WERI-Rb-1 (cell line): ENCODE data around the gene SYNJ2.

ENCODE experiments used
- DNase-seq: peaks from one replicate; pipeline ENCODE4 v3.0.0-alpha.2; 2020
- H3K27ac ChIP-seq: fragments of 250-450 bp; sonication (Bioruptor Pico); 2 replicates; pipeline ENCODE4 v1.5.1; 2020; ENCODE audit warnings: mild to moderate bottlenecking, moderate library complexity
- H3K27me3 ChIP-seq: fragments of 250-450 bp; sonication (Bioruptor Pico); 2 replicates; pipeline ENCODE4 v1.5.1; 2021; ENCODE audit warnings: mild to moderate bottlenecking, low read depth, moderate library complexity; ENCODE audit not compliant: insufficient read depth, severe bottlenecking
- H3K36me3 ChIP-seq: fragments of 250-450 bp; sonication (Bioruptor Pico); 2 replicates; pipeline ENCODE4 v1.5.1; 2020; ENCODE audit warnings: mild to moderate bottlenecking, moderate library complexity
- H3K4me3 ChIP-seq: 2 replicates; pipeline ENCODE4 v1.5.1; 2011; ENCODE audit warnings: low read depth, mild to moderate bottlenecking, control low read depth, low read length
- H3K9me3 ChIP-seq: fragments of 250-450 bp; sonication (Bioruptor Pico); 2 replicates; pipeline ENCODE4 v1.5.1; 2021; ENCODE audit warnings: mild to moderate bottlenecking, moderate library complexity; ENCODE audit not compliant: severe bottlenecking
- TF ChIP-seq, protein P1 (sequence below): IDR thresholded peaks from 2 replicates; pipeline ENCODE4 v1.5.1; 2011; ENCODE audit warnings: low read depth, mild to moderate bottlenecking, control low read depth, inconsistent platforms, low read length

The SYNJ2 gene

DNA sequence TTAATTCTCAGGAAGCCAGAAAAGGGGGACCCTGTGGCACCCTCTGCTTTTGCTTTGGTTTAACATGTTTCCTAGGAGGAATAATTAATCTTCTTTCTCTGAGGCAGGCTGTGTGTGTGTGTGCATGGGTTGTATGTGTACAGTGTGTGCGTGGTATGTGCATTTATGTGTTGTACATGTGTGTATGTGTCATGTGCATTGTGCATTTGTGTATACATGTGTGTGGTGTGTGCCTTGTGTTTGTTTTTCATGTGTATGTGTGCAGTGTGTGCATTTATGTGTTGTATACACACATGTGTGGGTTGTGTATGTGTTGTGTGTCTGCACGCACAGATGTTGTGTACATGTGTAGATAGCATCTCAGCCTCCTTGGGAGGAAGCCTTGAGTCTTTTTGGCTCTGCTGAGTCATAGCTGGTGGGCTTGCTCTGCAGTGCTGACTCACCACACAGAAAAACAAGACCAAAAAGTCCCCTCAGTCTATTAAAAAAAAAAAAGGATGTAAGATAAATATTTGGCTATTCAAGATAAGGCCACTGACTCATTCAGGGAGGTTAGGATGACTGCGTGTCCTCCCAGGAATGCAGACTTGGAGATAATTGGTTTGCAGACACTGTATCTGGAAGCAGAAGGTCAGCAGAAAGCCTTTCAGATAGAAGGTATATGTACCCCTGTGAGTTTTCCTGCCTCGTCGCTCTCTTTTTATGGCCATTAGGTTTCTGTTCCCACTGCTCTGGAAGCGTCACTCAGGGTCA, 58.6 kb downstream of the SYNJ2 start:
- DNase-seq = no peak
- H3K36me3 ChIP-seq = peaks cover 9% of the 10 kb centered on the region
- no peaks in the 10 kb centered on the region for H3K27me3 ChIP-seq
- no peaks in the 10 kb centered on the region for H3K9me3 ChIP-seq
- H3K27ac ChIP-seq = no peak overlapping the region
- H3K4me3 ChIP-seq = no peak overlapping the region
- TF ChIP-seq, protein P1, sequence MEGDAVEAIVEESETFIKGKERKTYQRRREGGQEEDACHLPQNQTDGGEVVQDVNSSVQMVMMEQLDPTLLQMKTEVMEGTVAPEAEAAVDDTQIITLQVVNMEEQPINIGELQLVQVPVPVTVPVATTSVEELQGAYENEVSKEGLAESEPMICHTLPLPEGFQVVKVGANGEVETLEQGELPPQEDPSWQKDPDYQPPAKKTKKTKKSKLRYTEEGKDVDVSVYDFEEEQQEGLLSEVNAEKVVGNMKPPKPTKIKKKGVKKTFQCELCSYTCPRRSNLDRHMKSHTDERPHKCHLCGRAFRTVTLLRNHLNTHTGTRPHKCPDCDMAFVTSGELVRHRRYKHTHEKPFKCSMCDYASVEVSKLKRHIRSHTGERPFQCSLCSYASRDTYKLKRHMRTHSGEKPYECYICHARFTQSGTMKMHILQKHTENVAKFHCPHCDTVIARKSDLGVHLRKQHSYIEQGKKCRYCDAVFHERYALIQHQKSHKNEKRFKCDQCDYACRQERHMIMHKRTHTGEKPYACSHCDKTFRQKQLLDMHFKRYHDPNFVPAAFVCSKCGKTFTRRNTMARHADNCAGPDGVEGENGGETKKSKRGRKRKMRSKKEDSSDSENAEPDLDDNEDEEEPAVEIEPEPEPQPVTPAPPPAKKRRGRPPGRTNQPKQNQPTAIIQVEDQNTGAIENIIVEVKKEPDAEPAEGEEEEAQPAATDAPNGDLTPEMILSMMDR = no peak

DNA sequence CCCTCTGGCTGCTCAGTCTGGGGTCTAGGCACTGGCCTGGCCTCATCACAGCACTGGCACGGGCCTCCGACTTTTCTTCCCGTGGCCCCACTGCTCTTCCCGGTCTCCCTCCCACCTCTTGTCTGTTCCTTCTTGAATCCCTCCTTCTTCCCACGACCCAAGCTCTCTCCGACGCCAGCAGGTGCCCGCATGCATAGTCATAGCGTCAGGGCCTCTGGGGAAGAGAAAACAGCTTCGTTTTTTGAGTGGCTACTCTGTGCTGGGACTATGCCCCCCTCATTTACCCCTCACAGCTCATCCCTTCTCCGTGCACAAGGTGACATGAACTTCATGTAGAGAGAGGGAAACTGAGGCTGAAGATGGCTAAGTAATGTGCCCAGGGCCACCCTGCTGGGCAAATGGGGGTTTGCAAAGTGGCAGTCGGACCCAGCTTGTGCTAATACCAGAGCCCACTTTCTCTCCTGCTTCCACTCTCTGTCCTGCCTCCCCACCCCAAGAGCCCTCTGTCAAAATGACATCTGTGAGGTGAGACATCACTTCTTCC, 59.2 kb downstream of the SYNJ2 start:
- DNase-seq = no peak

DNA sequence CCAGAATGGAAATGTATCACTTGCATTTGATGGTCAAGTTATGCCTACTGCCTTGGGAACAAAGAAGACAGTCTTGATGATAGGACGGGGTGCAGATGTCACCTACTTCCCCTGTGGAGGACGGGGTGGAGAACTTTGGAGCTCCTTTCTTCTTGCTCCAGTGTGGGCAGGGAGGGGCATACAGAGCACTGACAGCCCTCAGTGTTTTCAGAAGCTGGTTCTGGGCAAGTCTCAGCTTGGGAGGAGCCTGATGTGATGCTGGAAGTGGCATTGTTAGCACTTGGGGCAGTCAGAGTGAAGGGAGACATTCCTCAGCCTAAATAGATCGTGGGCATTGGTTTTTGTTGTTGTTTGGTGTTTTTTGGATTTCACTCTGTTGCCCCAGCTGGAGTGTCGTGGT, 59.7 kb downstream of the SYNJ2 start:
- H3K27me3 ChIP-seq = no peaks in the 10 kb centered on the region
- TF ChIP-seq, protein P1 = no peak
- H3K27ac ChIP-seq = no peak overlapping the region
- DNase-seq = no peak
- H3K4me3 ChIP-seq = no peak overlapping the region
- H3K9me3 ChIP-seq = no peaks in the 10 kb centered on the region
- peaks cover 8% of the 10 kb centered on the region for H3K36me3 ChIP-seq

More for the DNA sequence above, 59.2 kb downstream of the SYNJ2 start:
- H3K27ac ChIP-seq = no peak overlapping the region
- TF ChIP-seq, protein P1 = no peak
- H3K4me3 ChIP-seq = no peak overlapping the region
- no peaks in the 10 kb centered on the region for H3K9me3 ChIP-seq
- no peaks in the 10 kb centered on the region for H3K27me3 ChIP-seq
- peaks cover 12% of the 10 kb centered on the region for H3K36me3 ChIP-seq

DNA sequence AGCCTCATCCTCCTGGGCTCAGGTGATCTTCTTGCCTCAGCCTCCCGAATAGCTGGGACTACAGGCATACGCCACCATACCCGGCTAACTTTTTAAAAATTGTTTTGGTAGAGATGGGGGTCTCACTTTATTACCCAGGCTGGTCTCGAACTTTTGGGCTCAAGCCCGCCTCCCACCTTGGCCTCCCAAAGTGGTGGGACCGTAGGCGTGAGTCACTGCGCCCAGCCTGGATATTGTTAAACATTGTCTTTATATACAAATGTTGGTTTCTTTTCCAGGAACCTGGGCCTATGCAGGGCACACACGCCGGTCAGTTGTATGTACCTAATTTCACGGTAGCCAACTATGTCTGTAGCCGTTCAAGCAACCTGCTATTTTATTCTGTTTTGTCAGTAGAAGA, 60.1 kb downstream of the SYNJ2 start:
- Histone ChIP-seq H3K27ac (no peak overlapping the region; the same call in 1 of the 2 replicates), H3K27me3 (no peaks in the 10 kb centered on the region), H3K9me3 (no peaks in the 10 kb centered on the region), H3K4me3 (no peak overlapping the region), H3K36me3 (peaks cover 7% of the 10 kb centered on the region; the same call in 1 of the 2 replicates)
- TF ChIP-seq, protein P1 = no peak
- no peak for DNase-seq

DNA sequence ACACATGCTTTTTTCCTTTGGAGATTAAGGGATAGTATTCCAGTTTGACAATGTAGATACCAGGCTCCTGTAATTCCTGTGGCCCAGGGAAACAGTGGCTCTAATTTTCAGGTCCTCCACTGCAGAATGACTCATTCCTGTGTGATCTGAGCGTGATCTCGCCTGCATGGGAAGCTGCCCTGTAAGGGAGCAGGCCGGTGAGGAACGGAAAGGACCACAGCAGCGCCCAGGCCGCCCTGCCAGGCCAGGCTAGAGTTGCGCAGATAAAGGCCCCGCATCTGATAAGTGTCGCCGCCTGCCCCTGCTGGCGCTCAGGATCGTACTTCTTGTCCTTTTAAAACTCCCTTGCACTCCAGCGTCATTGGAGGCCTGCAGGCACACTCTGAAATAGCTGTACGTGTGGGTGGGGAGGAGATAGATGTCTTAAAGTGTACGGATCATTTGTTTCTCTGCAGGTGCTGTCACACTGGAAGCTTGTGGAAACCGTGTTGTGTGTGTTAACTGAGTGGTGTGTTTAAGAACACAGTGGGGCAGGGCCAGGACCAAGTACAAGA, 60.7 kb downstream of the SYNJ2 start:
- Histone ChIP-seq H3K36me3 (peaks cover 7% of the 10 kb centered on the region), H3K9me3 (no peaks in the 10 kb centered on the region), H3K27me3 (no peaks in the 10 kb centered on the region), H3K4me3 (no peak overlapping the region), H3K27ac (no peak overlapping the region; the same call in 1 of the 2 replicates)
- no peak for DNase-seq
- TF ChIP-seq, protein P1 = no peak
